HG03097 (cell line): ENCODE measurements around the gene SENP8.

Experiments
- ATAC-seq: cut with Tn5 transposase; IDR thresholded peaks from one replicate; pipeline ENCODE4 v1.9.1; 2021; ENCODE audit not compliant: unreplicated experiment, low FRiP score

Gene SENP8

GRCh38 chr15:72112805-72113204 is 5.4 kb upstream of the SENP8 start:
- ATAC-seq: no peak

DNA sequence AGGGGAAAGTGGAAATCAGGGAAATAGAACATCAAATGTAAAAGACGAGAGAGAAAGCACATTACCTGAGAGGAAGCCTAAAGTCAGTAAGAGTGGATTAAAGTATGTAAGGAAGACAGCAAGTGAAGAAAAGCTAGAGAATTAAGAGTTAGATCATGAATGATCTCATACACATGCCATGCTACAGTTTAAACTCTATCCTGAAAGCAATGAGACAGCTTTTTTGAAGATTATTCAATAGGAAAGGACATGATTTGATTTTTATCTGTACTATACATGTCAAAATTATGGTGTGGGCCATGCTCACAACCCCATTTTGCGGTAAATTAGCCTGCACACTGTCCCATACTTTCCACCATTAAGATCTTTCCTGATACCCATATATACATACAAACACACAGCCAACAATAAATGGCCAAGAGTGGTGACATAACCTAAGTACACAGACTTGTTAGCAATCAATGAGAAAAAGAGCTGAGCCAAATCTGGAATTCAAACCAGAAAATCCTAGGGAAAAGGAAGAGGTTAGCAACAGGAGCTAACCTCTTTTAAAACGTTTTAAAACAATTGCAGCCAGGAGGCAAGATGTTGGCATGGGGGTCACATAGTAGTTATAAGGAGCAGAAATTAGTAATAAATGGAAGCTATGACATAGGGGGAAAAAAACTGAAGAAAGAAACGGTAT is 4.7 kb upstream of the SENP8 start:
- ATAC-seq: no peak

GRCh38 chr15:72116731-72117485 is 1.3 kb upstream of the SENP8 start:
- ATAC-seq: no peak

DNA sequence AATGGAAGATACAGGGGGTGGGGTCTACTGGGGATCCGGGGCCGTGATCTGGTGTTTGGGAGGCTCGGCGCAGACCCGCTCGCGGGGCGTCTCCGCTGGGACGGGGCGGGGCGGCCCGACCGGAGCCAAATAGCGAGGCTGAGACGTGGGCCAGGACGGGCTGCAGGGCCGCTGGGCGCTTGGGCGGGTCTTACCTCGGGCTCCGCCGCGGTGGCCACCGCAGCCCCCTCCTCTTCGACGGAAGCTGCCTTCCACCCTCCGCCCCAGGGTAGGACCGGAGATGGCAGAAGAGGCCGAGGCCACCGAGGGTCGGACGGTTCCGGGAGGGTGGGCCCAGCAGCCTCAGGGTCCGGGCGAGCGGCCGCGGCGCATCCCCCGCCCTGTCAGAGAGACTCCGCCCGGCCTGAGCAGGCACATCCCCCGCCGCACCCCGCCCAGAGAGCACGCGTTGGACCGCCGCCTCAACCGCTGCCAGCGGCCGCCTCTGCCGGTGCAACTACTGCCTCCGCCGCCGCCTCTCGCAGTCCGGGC is 652 bp upstream of the SENP8 start:
- ATAC-seq: peak; percentile 45

DNA sequence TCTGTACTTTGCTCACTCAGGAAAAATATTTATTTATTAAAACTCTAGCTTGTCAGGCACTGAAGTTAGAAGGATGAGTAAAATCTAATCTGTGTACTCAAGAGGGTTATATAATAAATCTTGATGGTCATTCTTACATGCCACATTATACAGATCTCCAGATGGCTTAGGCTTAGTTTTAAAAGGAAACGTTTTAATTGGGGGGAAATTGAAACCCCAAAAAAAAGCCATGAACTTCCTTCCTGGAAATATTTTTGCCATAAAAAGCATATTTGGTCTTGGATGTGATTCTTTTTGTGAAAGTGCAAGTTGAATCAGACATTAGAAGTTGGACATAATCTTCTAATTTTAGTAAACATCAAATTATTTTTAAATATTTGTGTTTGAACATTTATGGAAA is 6.0 kb downstream of the SENP8 start:
- no peak for ATAC-seq

GRCh38 chr15:72127724-72128322 is 9.6 kb downstream of the SENP8 start:
- ATAC-seq: no peak

- no peak for ATAC-seq
Measured at GRCh38 chr15:72128359-72128758, 10.2 kb downstream of the SENP8 start.

DNA sequence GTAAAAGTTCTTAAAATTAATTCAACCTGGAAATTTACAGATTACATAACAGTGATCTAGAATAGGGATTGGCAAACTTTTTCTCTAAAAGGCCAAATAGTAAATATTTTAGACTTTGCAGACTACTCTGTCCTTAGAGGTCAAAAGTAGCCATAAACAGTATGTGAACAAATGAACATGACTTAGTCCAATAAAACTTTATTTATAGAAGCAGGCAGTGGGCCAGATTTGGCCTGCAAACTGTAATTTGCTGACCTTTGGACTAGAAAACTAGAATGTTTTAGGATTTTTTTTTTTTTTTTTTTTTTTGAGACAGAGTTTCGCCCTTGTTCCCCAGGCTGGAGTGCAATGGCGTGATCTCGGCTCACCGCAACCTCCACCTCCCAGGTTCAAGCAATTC is 12.1 kb downstream of the SENP8 start:
- ATAC-seq: no peak

DNA sequence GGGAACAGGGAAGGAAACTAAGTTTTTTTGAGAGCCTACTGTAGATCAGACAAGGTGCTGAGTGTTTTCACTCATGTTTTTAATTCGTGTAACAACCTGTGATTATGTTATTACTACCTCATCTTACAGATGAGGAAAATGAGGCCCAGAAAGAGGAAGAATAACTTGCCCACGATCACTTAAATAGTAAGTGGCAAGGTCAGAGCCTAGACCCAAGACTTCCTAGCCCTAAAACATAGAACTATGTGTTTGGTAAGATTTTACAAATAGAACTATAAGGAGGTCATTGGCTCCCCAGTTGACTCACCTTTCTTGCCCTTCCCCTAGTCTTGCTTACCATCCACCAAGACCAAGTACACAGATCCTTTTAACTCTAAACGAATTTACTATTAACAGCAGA is 13.7 kb downstream of the SENP8 start:
- ATAC-seq: no peak

DNA sequence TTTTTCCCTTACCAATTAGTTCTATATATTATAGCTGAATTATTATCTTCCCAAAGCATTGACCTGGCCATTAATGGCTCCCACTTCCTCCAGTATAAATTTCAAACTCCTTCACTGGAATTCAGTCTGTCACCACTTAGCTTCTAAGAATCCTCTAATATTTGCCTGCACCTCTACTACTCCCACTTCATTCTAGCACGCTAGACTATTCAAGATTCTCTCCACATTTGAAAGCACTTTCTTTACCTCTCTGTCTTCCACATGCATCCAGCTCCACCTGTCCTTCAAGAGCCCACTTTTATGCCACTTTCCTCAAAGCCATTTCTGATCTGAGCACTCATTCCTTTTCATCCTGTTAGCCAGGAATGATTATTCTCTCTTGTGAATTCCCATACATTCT is 15.0 kb downstream of the SENP8 start:
- no peak for ATAC-seq

DNA sequence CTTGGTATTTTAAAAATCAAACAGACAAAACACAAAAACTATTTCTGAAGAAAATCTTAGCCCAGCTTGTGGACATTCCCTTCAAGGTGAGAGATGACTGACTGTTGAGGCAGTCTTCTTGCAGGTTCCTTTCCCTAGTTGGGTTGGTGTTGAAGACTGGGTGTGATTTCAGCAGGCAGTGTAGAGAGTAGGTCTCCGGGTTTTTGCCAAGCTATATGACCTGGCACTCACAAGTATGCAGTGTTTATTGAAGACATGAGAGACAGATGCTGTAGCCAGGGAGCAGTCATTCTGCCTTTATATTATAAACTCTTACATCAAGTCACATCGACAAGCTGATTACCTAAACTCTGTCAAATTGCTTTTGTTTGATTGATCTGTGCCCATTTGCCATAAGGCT is 17.5 kb downstream of the SENP8 start:
- no peak for ATAC-seq

- ATAC-seq: no peak
Measured at GRCh38 chr15:72136170-72137051, 18.2 kb downstream of the SENP8 start.

GRCh38 chr15:72139667-72140066 is 21.5 kb downstream of the SENP8 start:
- no peak for ATAC-seq

GRCh38 chr15:72140088-72140487 is 21.9 kb downstream of the SENP8 start:
- no peak for ATAC-seq

DNA sequence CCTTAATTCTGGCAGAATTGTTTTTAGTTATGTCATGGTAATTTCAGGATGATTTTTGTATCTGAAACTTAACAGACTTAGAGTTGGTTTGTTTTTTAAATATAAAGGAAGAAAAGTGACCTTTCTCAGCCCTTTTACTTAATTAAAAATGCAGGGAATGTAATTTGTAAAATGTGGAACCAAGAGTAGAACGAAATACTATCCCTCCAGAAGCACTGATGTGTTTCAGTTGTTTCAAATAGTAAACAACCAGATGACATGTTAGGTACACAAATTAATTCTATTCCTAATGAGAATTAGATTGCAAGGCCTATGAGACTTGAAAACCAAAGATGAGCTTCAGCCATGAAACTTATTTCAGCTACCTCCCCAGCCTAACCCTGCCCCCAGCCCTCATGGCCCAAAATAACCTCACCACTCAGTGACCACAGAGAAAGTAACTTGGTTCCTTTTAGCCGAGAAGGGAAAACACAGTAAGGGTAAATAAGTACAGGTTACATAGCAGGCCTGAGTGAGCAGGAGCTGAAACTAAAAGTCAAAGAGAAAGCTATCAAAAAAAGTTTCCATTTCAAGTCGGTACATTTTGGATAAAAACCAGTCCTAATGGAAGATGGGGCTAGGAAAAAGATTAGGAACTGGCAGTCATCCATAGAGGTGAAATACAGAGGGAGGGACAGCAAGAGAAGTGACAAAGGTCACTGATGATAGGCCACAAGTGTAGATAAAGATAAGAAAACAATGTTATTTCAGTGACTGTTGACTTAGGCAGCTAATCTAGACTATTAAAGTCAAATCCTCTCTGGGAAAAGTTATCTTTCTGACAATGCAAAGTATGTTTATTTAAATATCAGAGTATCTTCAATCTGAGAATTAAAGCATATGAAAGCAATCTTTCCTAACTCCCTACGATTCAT is 23.2 kb downstream of the SENP8 start:
- peak; percentile 99 for ATAC-seq

DNA sequence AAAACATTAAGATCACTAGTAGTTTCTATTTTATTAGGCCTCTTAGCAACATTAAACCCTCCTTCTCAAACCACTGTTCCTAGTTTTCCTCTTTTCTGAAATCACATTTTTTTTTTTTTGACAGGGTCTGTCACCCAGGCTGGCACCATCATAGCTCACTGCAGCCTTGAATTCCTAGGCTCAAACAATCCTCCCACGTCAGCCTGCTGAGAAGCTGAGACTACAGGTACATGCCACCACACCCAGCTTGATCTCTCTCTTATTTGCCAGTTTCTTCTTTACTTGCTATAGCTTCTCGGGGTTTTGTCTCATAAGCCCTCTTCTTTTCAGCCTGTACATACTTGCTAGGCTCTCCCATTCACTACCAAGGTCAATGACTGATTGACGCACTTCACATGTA is 28.0 kb downstream of the SENP8 start:
- no peak for ATAC-seq

- no peak for ATAC-seq
Measured at GRCh38 chr15:72146934-72147333, 28.7 kb downstream of the SENP8 start.

- ATAC-seq: no peak
Measured at GRCh38 chr15:72147418-72147817, 29.2 kb downstream of the SENP8 start.

- ATAC-seq: no peak
Measured at GRCh38 chr15:72153269-72154000, 35.2 kb downstream of the SENP8 start.
